HG03196 (cell line): ENCODE results near the gene ADK.
"Not testable (repeated sequence)": the region's sequence is repeated elsewhere in the genome, so short reads cannot be mapped to it uniquely, and the experiment has no call there.

Source experiments
- ATAC-seq: cut with Tn5 transposase; IDR thresholded peaks from one replicate; pipeline ENCODE4 v1.9.1; 2021; ENCODE audit not compliant: unreplicated experiment

The ADK gene

DNA sequence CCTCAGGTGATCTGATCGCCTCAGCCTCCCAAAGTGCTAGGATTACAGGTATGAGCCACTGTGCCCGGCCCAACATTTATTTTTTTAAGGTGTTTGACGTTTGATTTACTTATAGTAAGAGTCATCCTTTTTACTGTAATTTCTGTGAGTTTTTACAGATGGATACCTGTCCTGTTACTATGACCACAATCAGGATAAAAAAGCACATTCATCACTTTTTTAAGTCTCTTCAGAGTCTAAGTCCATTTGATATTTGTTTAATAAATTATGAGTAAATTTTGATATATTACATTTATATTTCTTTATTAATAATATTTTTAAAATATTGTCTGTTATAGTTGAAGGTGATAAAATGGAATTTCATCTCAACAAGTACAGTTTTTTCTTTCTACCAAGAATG lies 374.9 kb downstream of the ADK start:
- no peak for ATAC-seq

GRCh38 chr10:74527611-74528010 lies 376.6 kb downstream of the ADK start:
- not testable (repeated sequence) for ATAC-seq

- ATAC-seq, result no peak
These were observed 378.2 kb downstream of the ADK start for GRCh38 chr10:74529205-74529604.

- ATAC-seq, result no peak
These were observed 380.0 kb downstream of the ADK start for GRCh38 chr10:74530981-74531380.

DNA sequence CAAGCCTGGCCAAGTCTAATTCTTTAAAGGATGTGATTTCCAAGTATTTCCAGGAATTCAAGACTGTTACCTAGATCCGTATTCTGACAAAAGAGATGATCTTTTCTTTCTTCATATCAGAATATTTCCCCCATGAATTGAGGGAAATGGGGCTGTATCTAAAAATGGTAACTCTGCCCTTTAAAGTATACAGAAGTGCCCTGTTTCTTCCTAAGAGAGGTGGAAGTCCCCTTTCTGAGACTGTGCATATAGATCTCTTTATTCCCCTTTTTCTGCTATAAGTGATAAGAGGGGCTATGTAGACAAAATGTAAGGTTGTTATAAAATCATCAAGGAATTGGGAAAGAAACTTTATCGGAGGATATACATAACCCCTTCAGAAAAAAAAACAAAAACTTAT lies 388.3 kb downstream of the ADK start:
- no peak for ATAC-seq

- ATAC-seq, result no peak
These were observed 390.4 kb downstream of the ADK start for GRCh38 chr10:74541375-74541774.

GRCh38 chr10:74542077-74542476 lies 391.1 kb downstream of the ADK start:
- ATAC-seq, result no peak

DNA sequence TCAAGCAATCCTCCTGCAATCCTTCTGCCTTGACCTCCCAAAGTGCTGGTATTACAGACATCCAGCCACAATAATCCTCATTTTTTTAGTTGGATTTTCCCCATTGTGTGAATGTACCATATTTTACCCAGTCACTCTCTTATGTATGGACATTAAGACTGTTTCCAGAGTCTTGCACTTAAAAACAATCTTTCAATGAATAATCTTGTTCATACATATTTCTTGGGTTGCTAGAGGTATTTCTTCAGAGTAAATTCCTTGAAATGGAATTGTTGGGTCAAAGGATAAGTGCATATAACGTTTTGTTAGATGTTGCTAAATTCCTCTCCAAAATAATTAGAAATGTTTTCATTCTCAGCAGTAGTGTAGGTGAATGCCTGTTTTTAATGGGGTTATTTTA lies 392.3 kb downstream of the ADK start:
- ATAC-seq, result no peak

DNA sequence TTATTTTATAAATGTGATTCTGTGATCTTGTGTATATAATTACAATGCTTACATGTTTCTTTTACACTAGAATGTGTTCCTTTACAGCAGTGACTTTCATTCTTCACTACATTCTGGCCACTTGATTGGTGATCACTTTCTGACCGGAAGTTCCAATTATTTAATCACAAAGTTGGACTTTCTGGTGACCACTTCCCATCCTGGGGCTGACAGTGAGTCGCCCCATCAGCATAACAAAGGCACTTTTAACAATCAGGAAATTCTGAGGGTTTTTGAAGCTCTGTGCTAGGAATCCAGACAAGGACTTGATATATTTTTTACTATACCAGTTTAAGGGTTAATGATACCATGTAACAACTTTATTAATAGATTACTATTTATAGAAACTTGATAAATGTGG lies 393.1 kb downstream of the ADK start:
- no peak for ATAC-seq

GRCh38 chr10:74548676-74549075 lies 397.7 kb downstream of the ADK start:
- ATAC-seq, result no peak

GRCh38 chr10:74556072-74556705 lies 405.2 kb downstream of the ADK start:
- ATAC-seq, result no peak

DNA sequence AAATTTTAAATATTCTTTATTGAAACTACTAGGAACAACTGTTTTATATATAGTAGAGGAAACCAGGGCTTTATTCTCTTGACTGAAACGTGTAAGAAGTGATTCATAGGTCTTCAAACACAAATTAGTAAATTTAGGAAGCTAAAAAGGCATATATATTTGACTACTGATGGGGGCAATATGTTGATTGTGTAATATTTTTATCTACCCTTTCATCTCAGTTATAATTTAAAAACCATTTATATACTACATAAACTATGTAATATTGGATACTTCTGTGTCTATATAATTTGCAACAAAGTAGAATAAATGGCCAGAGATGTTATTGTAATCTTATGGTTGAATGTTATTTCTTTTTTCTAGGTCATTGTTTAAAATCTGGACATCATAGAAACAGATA lies 406.1 kb downstream of the ADK start:
- no peak for ATAC-seq

DNA sequence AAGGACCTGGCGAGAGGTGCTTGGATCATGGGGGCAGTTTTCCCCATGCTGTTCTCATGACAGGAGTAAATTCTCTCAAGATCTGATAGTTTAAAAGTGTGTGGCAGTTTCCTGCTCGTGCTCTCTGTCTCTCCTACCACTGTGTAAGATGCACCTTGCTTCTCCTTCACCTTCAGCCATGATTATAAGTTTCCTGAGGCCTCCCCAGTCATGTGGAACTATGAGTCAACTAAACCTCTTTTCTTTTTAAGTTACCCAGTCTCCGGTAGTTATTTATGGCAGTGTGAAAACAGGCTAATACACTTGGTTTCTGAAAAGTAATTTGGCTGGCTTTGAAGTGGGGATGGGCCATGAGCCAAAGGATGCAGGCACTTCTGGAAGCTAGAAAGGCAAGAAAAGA lies 407.4 kb downstream of the ADK start:
- no peak for ATAC-seq

GRCh38 chr10:74558897-74559296 lies 407.9 kb downstream of the ADK start:
- ATAC-seq, result no peak

DNA sequence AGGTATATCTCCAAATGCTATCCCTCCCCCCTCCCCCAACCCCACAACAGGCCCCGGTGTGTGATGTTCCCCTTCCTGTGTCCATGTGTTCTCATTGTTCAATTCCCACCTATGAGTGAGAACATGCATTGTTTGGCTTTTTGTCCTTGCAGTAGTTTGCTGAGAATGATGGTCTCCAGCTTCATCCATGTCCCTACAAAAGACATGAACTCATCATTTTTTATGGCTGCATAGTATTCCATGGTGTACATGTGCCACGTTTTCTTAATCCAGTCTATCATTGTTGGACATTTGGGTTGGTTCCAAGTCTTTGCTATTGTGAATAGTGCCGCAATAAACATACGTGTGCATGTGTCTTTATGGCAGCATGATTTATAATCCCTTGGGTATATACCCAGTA lies 417.9 kb downstream of the ADK start:
- not testable (repeated sequence) for ATAC-seq

DNA sequence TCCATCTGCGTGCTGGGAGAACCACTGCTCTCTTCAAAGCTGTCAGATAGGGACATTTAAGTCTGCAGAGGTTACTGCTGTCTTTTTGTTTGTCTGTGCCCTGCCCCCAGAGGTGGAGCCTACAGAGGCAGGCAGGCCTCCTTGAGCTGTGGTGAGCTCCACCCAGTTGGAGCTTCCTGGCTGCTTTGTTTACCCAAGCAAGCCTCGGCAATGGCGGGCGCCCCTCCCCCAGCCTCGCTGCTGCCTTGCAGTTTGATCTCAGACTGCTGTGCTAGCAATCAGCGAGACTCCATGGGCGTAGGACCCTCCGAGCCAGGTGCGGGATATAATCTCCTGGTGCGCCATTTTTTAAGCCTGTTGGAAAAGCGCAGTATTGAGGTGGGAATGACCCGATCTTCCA lies 422.5 kb downstream of the ADK start:
- ATAC-seq, result not testable (repeated sequence)

- ATAC-seq, result no peak
These were observed 424.2 kb downstream of the ADK start for GRCh38 chr10:74575191-74575720.

DNA sequence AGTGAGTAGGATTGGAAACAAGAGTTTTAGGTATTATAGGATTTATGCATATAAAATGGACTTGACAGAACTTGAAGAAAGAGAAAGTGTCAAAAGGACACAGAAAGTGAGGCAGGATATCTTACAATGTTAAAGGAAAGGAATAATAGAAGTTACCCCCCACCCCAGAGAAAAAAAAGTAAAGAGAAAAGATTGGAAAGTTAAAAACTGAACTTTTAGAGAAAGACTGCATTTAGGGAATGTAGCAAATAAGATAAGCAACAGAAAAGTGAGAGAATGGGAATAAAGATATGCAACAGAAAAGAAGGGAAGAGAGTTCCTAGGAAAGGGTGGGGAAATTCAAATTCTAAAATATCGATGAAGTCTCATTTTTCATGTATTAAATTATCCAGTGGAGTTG lies 424.9 kb downstream of the ADK start:
- ATAC-seq, result no peak

GRCh38 chr10:74576586-74576985 lies 425.6 kb downstream of the ADK start:
- ATAC-seq, result no peak

DNA sequence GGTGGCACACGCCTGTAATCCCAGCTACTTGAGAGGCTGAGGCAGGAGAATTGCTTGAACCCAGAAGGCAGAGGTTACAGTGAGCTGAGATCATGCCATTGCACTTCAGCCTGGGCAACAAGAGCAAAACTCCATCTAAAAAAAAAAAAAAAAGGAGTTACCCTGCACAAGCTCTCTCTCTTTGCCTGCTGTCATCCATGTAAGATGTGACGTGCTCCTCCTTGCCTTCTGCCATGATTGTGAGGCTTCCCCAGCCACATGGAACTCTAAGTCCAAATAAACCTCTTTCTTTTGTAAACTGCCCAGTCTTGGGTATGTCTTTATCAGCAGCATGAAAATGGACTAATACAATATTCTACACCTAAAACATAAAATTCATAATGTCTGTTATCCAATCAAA lies 429.4 kb downstream of the ADK start:
- ATAC-seq, result not testable (repeated sequence)

- no peak for ATAC-seq
These were observed 431.5 kb downstream of the ADK start for GRCh38 chr10:74582566-74582965.

GRCh38 chr10:74585231-74586087 lies 434.4 kb downstream of the ADK start:
- peak; percentile 57 for ATAC-seq
